GM18951 (cell line): Measurements from ENCODE around the gene PRDM15.

Source experiments
- POLR2A ChIP-seq: IDR thresholded peaks from 4 replicates; pipeline ENCODE4 v1.6.1; 2011; ENCODE audit warnings: mild to moderate bottlenecking; ENCODE audit not compliant: insufficient read length, insufficient read depth; ENCODE audit errors: extremely low read depth
- in situ Hi-C: fragments of 300-500 bp; cut with MboI; formaldehyde crosslinking; loops from one replicate; pipeline ENCODE4 v1.12.0; 2022; ENCODE audit warnings: low sequenced_read_pairs, mixed read lengths, inconsistent platforms; ENCODE audit not compliant: unreplicated experiment

PRDM15 gene

DNA sequence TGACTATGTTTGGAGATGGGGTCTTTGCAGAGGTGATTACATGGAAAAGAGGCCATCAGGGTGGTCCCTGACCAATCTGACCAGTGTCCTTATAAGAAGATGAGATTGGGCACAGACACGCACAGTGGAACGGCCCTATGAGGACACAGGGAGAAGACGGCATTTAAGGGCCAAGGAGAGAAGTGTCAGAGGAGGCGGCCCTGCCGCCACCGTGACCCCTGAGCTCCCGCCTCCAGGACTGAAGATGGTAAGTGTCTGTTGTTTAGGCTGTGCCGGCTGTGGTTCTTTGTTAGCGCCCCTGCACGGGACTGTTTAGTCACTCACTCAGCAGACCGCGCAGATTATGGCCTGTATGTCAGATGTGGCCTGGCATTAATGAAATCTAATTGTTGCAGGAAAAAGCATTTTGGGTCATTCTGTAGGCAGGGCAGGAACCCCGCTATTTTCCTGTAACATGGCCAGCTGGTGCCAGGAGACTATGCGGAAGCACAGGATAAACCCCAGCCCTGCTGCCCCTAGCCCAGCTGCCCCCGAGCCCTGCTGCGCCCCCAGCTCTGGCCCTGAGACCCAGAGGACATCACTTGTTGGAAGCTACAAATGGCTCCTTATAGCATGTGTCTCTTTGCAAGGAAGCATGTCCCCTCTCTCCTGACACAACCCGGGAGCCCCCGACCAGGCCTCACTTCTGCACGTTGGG lies 58.6 kb downstream of the PRDM15 start:
- TF ChIP-seq POLR2A, result no peak
- in situ Hi-C loops, result loop anchor here (10.0 kb wide), 1 partner anchor 294 kb away; no protein-coding TSS in a partner anchor

DNA sequence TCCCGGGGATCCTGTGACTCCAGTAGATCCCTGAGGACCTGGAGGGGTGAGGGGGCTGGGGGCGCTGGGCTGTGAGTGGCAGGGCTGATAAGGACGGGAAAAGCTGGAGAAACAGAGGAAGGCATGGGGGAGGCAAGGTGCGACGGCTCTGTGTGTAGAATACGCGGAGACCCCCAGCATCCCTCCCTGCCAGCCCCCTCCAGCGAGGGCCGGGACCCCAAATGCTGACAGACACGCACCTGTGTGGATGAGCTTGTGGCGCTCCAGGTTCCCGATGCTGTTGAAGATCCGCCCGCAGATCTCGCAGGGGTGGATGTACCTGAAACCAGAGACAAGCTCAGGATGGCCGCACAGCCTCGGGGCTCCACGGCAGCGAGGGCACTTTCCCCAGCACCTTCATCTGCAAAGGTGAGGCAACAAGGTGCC lies 59.3 kb downstream of the PRDM15 start:
- no peak for TF ChIP-seq POLR2A
- in situ Hi-C loops, result loop anchor here (10.0 kb wide), 1 partner anchor 295 kb away; no protein-coding TSS in a partner anchor

DNA sequence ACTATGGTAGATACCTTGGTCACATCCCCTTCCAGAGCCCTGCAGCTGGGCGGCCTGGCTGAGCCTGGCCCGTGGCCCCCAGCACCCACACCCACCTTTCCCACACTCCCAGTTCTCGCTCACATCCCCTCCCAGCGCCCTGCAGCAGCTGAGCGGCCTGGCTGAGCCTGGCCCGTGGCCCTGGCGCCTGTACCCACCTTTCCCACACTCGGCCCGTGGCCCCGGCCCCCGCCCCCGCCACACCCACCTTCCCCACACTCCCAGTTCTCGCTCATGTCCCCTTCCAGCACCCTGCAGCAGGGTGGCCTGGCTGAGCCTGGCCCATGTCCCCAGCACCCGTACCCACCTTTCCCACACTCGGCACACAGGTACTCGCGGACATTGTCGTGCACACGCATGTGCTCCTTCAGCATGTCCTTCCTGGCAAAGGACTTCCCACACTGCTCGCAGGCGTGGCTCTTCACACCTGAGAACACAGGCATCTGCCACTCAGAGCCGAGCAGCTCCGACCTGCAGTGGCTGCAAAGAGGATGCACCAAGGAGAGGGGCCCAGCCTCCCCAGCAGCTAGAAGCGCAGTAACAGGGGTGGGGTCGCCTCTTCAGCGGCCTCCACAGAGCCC lies 59.8 kb downstream of the PRDM15 start:
- in situ Hi-C loops, result no loop called here
- no peak for TF ChIP-seq POLR2A

DNA sequence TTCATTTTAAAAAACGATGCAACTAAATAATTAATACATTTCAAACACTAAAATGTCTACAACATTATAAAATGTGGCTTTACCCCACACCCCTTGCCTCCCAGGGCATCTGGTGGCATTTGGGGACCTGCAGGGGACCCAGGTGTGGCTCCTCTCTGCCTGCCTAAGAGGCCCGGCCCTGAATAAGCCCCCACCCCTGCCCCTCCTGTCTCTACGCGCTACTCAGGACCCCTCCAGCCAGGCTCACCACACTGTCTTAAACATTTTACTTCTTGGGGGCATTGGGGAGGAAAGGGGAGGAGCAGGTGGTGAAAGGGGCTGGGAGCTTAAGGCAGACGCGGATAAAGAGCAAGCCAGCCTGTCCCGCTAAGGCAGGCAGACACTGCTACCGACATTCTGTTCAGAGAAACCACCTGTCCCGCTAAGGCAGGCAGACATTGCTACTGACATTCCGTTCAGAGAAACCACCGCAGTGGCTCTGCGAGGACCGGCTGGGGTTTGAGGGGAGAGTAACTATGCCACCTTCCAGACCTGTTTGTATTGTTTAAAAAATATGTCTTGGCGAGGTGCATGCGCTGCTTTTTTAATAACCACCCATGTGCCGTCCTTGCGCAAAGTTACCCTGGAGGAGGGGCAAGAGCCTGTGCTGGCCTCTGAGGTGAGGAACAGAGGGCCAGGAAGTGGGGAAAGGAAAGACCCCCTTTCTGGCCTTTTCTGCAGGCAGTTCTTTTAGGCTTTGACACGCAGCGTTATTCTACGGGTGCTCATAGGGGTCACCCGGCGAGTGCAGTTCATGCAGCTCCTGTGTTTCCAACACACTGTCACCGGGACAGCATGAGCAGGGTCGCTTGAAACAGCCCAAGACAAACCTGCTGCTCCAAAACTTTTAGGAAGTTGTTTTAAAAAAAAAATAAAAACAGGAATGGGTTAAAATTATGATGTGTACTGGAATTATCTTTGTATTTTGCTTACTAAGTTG lies 61.0 kb downstream of the PRDM15 start:
- in situ Hi-C loops, result no loop called here
- TF ChIP-seq POLR2A, result no peak

DNA sequence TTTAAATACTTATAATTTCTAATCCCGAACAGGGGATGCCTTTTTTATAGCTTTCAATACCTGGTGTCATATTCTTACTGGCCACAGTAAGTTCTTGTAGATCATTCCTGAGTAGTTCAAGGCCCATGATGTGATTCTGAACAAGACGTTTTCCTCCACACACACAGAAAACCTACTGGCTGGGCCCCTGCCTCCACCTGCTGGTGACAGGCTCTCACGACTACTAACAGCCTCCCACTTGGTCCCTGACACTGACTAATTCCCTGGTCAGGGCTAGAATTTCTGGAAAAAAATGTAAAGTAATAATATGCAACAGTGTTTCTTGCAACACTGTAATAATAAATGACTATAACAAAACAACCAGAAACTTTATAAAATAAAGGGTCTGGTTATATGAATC lies 61.9 kb downstream of the PRDM15 start:
- in situ Hi-C loops, result no loop called here
- TF ChIP-seq POLR2A, result no peak

DNA sequence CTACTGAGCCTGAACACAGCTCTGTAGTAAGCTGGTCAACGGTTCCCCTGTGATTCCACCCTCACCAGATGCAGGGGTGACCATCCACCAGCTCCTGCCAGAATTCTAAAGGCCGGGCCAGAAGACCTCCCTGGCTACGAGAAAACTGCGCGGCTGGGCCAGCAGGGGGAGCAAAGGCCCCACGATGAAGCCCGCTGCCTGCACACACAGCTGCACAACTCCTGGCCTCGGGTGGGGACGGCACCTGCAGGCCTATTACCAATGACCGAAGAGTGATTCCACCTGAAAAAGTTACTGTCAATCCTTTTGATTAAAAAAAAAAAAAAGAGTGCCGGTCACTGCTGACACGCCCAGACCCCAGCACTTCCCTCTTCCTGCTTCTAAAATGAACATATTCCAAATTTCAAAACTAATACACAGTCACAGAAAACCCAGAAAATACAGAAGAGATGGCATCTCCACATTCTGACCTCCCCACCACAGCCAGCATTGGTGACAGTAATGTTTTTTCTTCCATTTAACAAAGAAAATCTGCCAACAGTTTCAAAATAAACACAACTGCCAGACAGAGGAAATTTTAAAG lies 62.5 kb downstream of the PRDM15 start:
- in situ Hi-C loops, result no loop called here

DNA sequence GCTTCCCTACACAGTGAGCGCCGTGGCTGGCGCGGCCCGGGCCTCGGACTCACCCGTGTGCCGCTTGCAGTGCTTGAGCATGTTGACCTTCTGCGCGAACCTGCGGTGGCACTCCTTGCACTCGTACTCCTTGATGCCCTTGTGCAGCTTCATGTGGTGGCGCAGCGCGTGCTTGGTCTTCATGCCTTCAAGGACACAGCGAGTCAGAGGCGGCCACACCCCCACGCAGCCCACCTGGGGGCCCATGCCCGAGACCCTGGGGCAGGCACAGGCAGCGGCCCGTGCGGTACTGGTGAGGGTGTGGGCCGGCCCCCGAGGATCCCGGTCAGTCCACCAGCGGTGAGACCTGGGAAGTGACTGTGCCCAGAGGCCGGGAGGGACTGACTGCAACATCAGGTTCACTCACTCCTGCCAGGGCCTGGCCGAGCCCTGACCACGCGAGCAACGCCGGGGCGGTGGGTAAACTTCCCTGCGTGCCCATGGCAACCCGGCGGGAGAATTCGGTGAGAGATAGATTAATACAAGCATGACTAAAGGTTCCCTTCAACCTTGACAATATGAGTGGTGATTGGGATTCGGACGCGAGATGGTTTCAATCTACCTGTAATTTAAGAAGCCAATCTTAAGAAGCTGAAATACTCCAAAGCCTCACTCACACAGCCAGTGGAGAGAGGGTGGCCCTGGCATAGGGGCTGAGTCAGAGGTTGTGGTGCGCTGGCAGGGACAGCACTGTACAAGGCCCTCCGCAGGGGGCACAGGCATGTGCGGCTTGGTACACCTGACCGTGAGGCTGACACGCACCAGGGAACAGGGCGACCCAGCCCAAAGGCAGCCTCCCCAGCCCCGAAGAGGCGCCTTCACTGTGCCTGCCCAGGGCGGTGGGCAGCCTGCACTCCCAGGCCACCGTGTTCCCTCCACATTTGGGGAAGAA lies 63.2 kb downstream of the PRDM15 start:
- TF ChIP-seq POLR2A, result no peak
- in situ Hi-C loops, result no loop called here

More for the DNA sequence above, 62.5 kb downstream of the PRDM15 start:
- no peak for TF ChIP-seq POLR2A

DNA sequence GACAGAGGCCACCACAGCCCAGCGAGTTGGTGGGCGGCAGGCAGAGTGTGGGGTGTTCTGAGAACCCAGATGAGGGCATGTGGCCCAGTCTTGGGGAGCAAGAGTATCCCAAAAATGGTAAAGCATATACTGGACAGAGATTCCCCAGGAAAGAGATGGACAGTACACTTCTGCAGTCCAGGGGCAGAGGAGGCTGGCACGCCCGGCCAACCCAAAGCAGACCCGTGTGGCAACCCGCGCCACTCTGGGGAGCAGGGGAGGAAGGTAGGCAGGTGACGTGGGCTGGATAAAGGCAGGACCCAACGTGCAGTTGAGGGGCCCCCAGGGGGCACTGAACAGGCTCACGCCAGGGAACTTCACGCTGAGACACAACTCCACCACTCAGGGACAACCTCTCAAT lies 65.9 kb downstream of the PRDM15 start:
- TF ChIP-seq POLR2A, result no peak
- in situ Hi-C loops, result no loop called here

DNA sequence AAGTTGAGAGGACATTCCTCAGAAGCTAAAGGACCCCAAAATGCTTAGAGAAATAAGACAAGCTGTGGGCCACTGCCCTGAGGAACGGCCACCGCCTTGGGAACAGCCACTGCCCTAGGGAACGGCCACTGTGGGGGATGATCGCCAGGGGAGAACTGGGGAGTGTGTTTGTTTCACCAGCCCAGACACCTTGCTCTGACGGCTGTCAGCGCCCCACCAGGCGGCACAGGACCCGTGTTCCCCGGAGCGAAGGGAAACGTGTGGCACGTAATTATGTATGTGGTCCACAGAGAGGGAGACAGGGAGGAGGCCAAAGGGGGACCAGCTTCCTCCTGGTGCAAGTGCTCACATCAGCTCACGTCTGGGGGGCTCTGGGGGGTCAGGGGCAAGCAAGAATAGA lies 66.5 kb downstream of the PRDM15 start:
- in situ Hi-C loops, result no loop called here

DNA sequence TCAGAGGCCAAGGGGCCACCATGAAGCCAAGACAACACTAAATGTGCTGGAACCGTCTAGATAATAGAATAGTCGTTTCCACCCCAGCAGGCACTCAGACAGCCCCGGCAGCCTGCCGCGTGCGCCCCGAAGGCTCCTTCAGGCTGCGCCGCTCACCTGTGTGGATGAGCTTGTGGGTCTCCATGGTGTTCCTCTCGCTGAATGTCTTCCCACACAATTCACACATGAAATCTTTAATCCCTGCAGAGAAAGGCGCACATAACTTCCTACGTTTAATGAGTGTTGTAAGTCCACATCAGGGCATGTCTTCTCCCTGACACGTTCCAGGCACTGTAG lies 68.6 kb downstream of the PRDM15 start:
- in situ Hi-C loops, result no loop called here
- TF ChIP-seq POLR2A, result no peak

More for the DNA sequence above, 66.5 kb downstream of the PRDM15 start:
- TF ChIP-seq POLR2A, result no peak

DNA sequence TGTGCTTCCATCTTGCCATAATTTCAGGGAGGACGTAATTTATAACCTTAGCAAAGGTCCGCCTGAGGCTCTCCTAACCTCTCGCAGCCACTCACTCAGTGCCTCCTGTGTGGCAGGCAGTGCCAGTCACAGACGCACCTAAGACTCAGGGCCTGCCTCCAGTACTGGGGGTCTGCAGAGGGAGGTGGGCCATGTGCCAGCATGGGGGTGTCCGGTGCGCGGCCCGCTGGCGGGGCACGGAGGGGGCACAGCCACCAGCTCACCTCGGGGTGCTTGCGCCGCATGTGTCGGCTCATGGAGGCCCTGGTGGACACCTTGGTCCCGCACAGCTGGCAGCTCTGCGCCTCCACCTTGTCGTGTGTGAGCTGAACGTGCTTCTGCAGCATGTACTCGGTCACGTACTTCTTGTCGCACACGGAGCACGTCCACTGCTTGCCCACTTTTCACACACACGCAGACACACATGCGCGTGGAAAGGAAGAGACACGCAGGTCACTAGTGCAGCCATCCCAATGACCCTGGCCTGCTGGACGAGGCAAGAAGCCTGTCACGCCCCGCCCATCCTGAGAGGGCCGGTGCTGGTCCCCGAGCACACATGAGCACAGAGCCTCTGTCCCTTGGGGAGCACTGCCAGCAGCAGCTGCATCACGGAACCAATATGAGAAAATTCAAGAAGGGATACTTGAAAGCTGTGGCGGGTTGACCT lies 69.1 kb downstream of the PRDM15 start:
- in situ Hi-C loops, result no loop called here
- TF ChIP-seq POLR2A, result no peak
